Lower leg skin (tissue), 4 donors: ENCODE measurements around the gene CUL7. TPM values are rescaled to one million over a fixed set of nuclear protein-coding genes. Genes with fewer than 3 reads are reported as not detected.

Experiments
- DNase-seq, 2 donors: peaks; one replicate each; pipeline ENCODE4 v3.0.0-alpha.2; 2019; ENCODE audit warnings: low spot score in 2 of 2
- H3K4me3 ChIP-seq: fragments of 200-600 bp; sonication (generic); 2 replicates; pipeline ENCODE4 v1.5.1; 2017; ENCODE audit warnings: mild to moderate bottlenecking, low read depth; ENCODE audit not compliant: poor library complexity, severe bottlenecking
- POLR2A ChIP-seq, 2 donors: fragments of 450-650 bp; IDR thresholded peaks; one replicate each; pipeline ENCODE4 v1.6.1; 2016 to 2017; ENCODE audit warnings: antibody characterized with exemption in 2 of 2, mild to moderate bottlenecking in 1 of 2, moderate library complexity in 1 of 2
- WGBS, 2 donors: methylation state at CpG; one replicate each; pipeline ENCODE4 v1.1.5; 2018; 5-methylcytosine and 5-hydroxymethylcytosine counted together
- intact Hi-C: fragments of 100-400 bp; cut with DNase I; formaldehyde crosslinking; loops from one replicate; pipeline ENCODE4 v1.15.0; 2023; ENCODE audit warnings: low total_unique reads
- total RNA-seq, 4 donors: library from RNA; depleted of rRNA; stranded (reverse); fragments of >200 nt; gene quantifications; one replicate each; pipeline ENCODE4 v1.1.0, GENCODE V29; 2016
- TF ChIP-seq, protein P1 (sequence below), 3 donors: fragments of 450-650 bp; IDR thresholded peaks; one replicate each; pipeline ENCODE4 v1.5.1; 2016; ENCODE audit warnings: antibody characterized with exemption in 3 of 3, mild to moderate bottlenecking in 3 of 3, moderate library complexity in 2 of 3

The CUL7 gene
- total RNA-seq: 10 to 100 TPM; 11.8 to 18.2 (median 13.6) TPM

DNA sequence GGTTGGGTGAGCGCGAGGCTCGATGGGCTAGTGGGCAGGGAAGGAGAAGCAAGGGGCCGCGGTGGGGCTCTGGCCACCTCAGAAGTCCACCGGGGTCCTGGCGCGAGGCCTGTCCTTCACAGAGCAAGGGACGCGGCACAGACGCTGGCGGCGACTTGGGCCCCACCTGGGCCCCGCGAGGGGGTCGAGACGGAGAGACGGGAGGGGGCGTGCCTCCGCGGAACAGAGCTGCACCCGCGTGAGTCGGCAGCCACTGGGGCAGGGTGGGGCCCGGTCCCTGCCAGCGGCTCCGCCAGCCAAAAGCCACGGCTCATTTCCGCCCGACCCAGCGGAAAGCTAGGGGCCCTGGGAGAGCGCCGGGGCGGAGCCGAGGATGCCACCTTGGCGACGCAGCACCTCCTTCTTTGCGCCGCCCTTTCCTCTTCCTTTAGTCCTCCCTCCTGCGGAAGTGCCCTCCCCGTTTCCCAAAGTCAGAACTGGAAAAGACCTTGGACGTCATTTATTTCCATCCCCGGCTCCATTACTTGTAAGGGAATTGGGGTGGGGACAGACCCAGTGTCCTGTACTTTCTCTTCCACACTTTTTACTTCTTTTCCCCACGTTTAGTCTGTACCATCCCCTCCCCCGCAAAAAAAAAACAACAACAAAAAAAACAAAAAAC, at the start of gene CUL7:
Gene CUL7 (minus strand): TSS at position 307 of the 661 bp plus-strand sequence. CDS start 1,063 bp downstream, outside the sequence.
- TF ChIP-seq, protein P1, sequence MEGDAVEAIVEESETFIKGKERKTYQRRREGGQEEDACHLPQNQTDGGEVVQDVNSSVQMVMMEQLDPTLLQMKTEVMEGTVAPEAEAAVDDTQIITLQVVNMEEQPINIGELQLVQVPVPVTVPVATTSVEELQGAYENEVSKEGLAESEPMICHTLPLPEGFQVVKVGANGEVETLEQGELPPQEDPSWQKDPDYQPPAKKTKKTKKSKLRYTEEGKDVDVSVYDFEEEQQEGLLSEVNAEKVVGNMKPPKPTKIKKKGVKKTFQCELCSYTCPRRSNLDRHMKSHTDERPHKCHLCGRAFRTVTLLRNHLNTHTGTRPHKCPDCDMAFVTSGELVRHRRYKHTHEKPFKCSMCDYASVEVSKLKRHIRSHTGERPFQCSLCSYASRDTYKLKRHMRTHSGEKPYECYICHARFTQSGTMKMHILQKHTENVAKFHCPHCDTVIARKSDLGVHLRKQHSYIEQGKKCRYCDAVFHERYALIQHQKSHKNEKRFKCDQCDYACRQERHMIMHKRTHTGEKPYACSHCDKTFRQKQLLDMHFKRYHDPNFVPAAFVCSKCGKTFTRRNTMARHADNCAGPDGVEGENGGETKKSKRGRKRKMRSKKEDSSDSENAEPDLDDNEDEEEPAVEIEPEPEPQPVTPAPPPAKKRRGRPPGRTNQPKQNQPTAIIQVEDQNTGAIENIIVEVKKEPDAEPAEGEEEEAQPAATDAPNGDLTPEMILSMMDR (IDR thresholded peaks at IDR 0.05): no peak
- TF ChIP-seq POLR2A (IDR thresholded peaks at IDR 0.05): peak in 1 of 2 donors; percentile 18
- 1% methylated on average over 34 to 39 of the region's 45 CpGs for WGBS, 2 donors
- peak; percentile 93 to 98 for DNase-seq
- intact Hi-C loops: no loop called here
- peak within 1 kb of the TSS; percentile 60 for H3K4me3 ChIP-seq

DNA sequence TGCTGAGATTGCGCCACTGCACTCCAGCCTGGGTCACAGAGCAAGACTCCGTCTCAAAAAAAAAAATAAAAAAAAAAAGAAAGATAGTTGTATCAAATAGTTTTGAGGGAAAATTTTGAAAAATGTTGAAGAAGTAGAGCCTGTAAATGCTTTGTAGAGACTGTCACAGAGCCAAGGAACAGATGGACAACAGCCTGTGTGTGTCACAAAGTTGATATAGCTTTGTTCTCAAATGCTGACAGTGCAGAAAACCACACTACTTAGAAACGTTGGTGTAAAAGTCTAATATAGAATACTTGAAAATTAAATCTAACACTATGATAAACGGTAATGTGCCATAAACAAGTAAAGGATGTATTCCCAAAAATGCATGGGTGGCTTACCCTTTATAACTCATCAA, 47.8 kb upstream of the CUL7 start:
- intact Hi-C loops: no loop called here
- 64 to 74% methylated on average over 4 of the region's 4 CpGs for WGBS, 2 donors
- no peak for DNase-seq
- TF ChIP-seq, protein P1 (IDR thresholded peaks at IDR 0.05): no peak
- TF ChIP-seq POLR2A (IDR thresholded peaks at IDR 0.05): no peak
- no peak overlapping the region for H3K4me3 ChIP-seq

DNA sequence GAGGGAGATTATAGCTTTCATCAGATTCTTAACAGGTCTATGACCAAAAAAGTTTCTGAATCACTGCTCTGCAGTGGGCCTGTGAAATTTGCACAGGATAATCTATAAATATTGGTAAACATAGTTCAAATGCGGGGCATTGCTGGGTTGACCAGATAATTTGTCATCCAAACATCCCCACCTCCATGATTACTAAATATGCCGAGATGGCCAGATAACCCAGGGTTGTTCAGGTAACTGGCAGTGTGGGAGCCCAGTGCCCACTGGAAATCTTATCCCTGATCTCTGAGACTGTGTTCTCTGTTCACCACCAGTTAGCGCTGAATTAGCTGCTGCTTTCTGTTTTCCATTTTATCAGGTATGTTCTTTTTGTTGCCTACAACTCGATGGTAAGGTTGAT, 43.9 kb upstream of the CUL7 start:
- DNase-seq: no peak
- TF ChIP-seq, protein P1 (IDR thresholded peaks at IDR 0.05): no peak
- TF ChIP-seq POLR2A (IDR thresholded peaks at IDR 0.05): no peak
- no peak overlapping the region for H3K4me3 ChIP-seq
- intact Hi-C loops: no loop called here
- 78 to 80% methylated on average over 4 of the region's 4 CpGs for WGBS, 2 donors

DNA sequence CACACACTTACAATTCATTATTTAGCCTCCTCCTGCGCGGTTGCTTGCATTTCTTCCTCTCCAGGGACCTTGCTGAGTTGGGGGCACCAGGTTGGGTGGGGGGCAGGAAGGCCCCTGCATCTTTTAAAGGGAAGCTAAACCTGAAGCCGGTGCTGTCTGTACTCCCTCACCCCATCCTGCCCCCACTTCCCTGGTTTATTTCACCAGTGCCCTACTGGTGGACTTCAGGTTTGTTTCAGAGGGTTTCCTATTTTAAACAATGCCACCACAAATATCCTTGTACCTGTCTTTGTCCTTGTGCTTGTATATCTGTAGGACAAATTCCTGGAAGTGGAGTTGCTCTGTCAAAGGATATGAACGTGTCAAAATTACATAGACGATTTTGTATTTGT, 43.4 kb upstream of the CUL7 start:
- TF ChIP-seq, protein P1 (IDR thresholded peaks at IDR 0.05): no peak
- no peak for TF ChIP-seq POLR2A (IDR thresholded peaks at IDR 0.05)
- H3K4me3 ChIP-seq: no peak overlapping the region
- intact Hi-C loops: no loop called here
- WGBS, 2 donors: 15 to 22% methylated on average over 5 of the region's 5 CpGs
- no peak for DNase-seq

DNA sequence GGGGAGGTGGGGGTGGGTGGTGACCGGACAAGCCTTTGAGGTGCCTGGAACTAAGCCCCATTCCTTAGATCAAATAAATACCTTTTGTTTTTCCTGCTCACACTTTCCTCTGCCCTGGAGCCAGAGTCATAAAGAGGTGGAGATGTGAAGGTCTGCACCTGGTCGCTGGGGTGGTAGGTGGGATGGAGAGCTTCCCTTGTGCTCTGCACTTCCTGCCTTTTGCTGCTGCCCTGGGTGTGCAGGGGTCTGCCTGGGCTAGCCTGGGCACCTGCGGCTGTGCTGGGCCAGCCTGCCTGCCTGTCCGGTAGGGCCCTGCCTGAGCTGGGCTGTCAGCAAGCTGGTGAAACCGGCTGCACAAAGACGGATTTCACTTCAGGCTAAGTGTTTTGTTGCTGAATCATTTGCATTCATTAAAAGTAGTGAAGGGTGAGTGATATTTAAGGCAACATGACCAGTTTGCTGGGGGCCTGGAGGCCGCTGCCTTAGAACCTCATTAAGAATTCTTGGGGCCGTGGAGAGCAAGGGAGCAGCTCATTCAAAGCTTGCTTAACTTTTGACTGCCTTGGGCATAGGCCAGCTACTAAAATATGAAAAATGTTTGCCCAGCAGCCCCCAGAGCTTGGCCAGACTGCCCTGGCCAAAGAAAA, 42.9 kb upstream of the CUL7 start:
- TF ChIP-seq, protein P1 (IDR thresholded peaks at IDR 0.05): no peak
- no peak for TF ChIP-seq POLR2A (IDR thresholded peaks at IDR 0.05)
- intact Hi-C loops: no loop called here
- 25 to 30% methylated on average over 8 of the region's 8 CpGs for WGBS, 2 donors
- H3K4me3 ChIP-seq: no peak overlapping the region
- no peak for DNase-seq
